Body of pancreas (tissue), 4 donors: Measurements from ENCODE around the gene MYH15. TPM values are rescaled to one million over a fixed set of nuclear protein-coding genes. Genes with fewer than 3 reads are reported as not detected.

Experiments used
- ATAC-seq: fragments of 150-250 bp; one replicate; pipeline ENCODE4 v1.9.1; 2016
- DNase-seq, 4 donors: peaks; one replicate each; pipeline ENCODE4 v3.0.0-alpha.2; 2019
- H3K27ac ChIP-seq, 4 donors: fragments of 200-600 bp; sonication (generic); 1 replicate in 3 of 4; 2 replicates in 1 of 4; pipeline versions ENCODE4 v1.5.1 to v1.6.1; 2016 to 2019; ENCODE audit warnings: mild to moderate bottlenecking in 1 of 4, mixed read lengths in 1 of 4, moderate library complexity in 1 of 4
- H3K27me3 ChIP-seq, 2 donors: fragments of 200-600 bp; sonication (generic); one replicate each; pipeline ENCODE4 v1.6.0; 2016; ENCODE audit warnings: mild to moderate bottlenecking in 1 of 2
- H3K36me3 ChIP-seq, 2 donors: fragments of 200-600 bp; sonication (generic); replicated peaks in 1 of 2; 2 replicates each; pipeline ENCODE4 v1.5.1; 2016; ENCODE audit warnings: low read depth in 2 of 2; ENCODE audit not compliant: insufficient read depth in 1 of 2
- H3K4me1 ChIP-seq: fragments of 200-600 bp; sonication (generic); one replicate; pipeline ENCODE4 v1.6.0; 2016
- H3K4me3 ChIP-seq, 2 donors: fragments of 200-600 bp; sonication (generic); 1 replicate in 1 of 2; 2 replicates in 1 of 2; pipeline ENCODE4 v1.5.1; 2016 to 2019
- H3K9me3 ChIP-seq, 3 donors: fragments of 200-600 bp; sonication (generic); 1 replicate in 2 of 3; 2 replicates in 1 of 3; pipeline ENCODE4 v1.5.1; 2016
- POLR2A ChIP-seq, 3 donors: fragments of 450-650 bp; IDR thresholded peaks; one replicate each; pipeline ENCODE4 v1.6.1; 2016; ENCODE audit warnings: antibody characterized with exemption in 3 of 3, mild to moderate bottlenecking in 2 of 3
- WGBS, 2 donors: methylation state at CpG; one replicate each; pipeline ENCODE4 v1.1.5; 2017; 5-methylcytosine and 5-hydroxymethylcytosine counted together
- intact Hi-C: fragments of 100-400 bp; cut with DNase I; formaldehyde crosslinking; loops from one replicate; pipeline ENCODE4 v1.15.1; 2023
- total RNA-seq, 2 donors: library from RNA; depleted of rRNA; stranded (reverse); fragments of >200 nt; gene quantifications; one replicate each; pipeline ENCODE4 v1.1.0, GENCODE V29; 2016
- TF ChIP-seq, protein P1 (sequence below), 7 experiments: fragments of 450-650 bp in 4 of 7; fragments of 200-600 bp in 3 of 7; sonication (generic) in 3 of 7; IDR thresholded peaks; one replicate each; pipeline ENCODE4 v1.5.1; 2016 to 2019; ENCODE audit warnings: antibody characterized with exemption in 7 of 7

MYH15 gene
- total RNA-seq, 2 donors from 2014 or later = not detected

- Histone ChIP-seq H3K27ac (no peak overlapping the region), H3K9me3 (no peaks in the 10 kb centered on the region), H3K27me3 (no peaks in the 10 kb centered on the region), H3K36me3 (no peaks in the 10 kb centered on the region), H3K4me1 (no peaks in the 10 kb centered on the region), H3K4me3 (no peak overlapping the region)
- 63 to 73% methylated on average over 1 of the region's 1 CpG for WGBS, 2 donors
- TF ChIP-seq POLR2A (IDR thresholded peaks at IDR 0.05) = no peak
- TF ChIP-seq, protein P1, sequence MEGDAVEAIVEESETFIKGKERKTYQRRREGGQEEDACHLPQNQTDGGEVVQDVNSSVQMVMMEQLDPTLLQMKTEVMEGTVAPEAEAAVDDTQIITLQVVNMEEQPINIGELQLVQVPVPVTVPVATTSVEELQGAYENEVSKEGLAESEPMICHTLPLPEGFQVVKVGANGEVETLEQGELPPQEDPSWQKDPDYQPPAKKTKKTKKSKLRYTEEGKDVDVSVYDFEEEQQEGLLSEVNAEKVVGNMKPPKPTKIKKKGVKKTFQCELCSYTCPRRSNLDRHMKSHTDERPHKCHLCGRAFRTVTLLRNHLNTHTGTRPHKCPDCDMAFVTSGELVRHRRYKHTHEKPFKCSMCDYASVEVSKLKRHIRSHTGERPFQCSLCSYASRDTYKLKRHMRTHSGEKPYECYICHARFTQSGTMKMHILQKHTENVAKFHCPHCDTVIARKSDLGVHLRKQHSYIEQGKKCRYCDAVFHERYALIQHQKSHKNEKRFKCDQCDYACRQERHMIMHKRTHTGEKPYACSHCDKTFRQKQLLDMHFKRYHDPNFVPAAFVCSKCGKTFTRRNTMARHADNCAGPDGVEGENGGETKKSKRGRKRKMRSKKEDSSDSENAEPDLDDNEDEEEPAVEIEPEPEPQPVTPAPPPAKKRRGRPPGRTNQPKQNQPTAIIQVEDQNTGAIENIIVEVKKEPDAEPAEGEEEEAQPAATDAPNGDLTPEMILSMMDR (IDR thresholded peaks at IDR 0.05) = no peak
- DNase-seq (no peak), ATAC-seq (no peak)
- intact Hi-C loops = no loop called here
Measured at GRCh38 chr3:108377384-108377783, 133.0 kb downstream of the MYH15 start.

DNA sequence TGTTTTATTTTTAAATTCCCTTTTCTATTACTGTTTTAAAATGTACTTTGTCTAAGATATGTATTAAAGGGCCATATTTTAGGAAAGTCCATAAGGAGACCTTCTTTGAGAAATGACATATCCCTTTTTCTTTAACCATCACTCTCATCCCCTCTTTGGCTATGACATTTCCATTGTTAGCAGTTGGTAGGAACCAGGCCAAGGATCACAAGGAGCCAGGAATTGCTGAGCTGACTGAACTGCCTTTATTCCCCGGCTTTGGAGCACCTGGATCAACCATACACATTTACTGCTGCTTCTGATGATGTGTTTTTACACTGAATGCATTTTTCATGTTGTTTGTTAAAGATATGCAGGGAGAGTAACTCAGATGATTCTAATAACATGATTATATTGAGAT lies 134.4 kb downstream of the MYH15 start:
- 0% methylated on average over 1 of the region's 1 CpG for WGBS, 2 donors
- DNase-seq = no peak
- no peaks in the 10 kb centered on the region for H3K27me3 ChIP-seq
- no peak overlapping the region for H3K4me3 ChIP-seq
- TF ChIP-seq, protein P1 (IDR thresholded peaks at IDR 0.05) = no peak
- TF ChIP-seq POLR2A (IDR thresholded peaks at IDR 0.05) = no peak
- no peaks in the 10 kb centered on the region for H3K36me3 ChIP-seq
- H3K9me3 ChIP-seq = no peaks in the 10 kb centered on the region
- H3K27ac ChIP-seq = no peak overlapping the region
- no peaks in the 10 kb centered on the region for H3K4me1 ChIP-seq
- no peak for ATAC-seq
- intact Hi-C loops = no loop called here

- no peaks in the 10 kb centered on the region for H3K4me1 ChIP-seq
- no peak for TF ChIP-seq POLR2A (IDR thresholded peaks at IDR 0.05)
- TF ChIP-seq, protein P1 (IDR thresholded peaks at IDR 0.05) = no peak
- DNase-seq (no peak), ATAC-seq (no peak)
- H3K36me3 ChIP-seq = no peaks in the 10 kb centered on the region
- no peak overlapping the region for H3K4me3 ChIP-seq
- no peaks in the 10 kb centered on the region for H3K27me3 ChIP-seq
- intact Hi-C loops = no loop called here
- no peak overlapping the region for H3K27ac ChIP-seq
- 87 to 95% methylated on average over 2 of the region's 2 CpGs for WGBS, 2 donors
- H3K9me3 ChIP-seq = no peaks in the 10 kb centered on the region
Measured at GRCh38 chr3:108359011-108359410, 151.4 kb downstream of the MYH15 start.

DNA sequence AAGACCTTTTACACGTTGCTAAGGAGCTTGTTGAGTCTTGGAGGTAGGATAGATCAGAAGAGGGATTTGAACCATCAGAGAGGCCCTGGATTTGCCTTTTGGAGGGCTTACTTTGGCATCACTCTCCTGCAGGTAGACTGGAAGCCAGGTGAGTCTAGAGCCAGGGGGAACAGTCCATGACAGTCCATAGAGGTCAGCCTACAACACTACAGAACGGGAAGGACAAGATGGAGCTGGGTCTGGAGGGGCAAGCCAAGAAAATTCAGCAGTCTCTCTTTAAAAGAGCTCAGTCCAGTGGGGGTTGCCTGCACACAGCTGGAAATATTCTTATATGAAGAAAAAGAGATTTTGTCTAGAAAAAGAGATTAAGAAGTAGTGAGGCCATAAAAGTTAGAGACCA lies 153.4 kb downstream of the MYH15 start:
- Histone ChIP-seq H3K27ac (no peak overlapping the region), H3K4me1 (no peaks in the 10 kb centered on the region), H3K4me3 (no peak overlapping the region), H3K9me3 (no peaks in the 10 kb centered on the region), H3K36me3 (no peaks in the 10 kb centered on the region), H3K27me3 (no peaks in the 10 kb centered on the region)
- no peak for ATAC-seq
- DNase-seq = no peak
- 90% methylated on average over 2 of the region's 2 CpGs for WGBS, 2 donors
- intact Hi-C loops = no loop called here
- TF ChIP-seq POLR2A (IDR thresholded peaks at IDR 0.05) = no peak
- TF ChIP-seq, protein P1 (IDR thresholded peaks at IDR 0.05) = no peak

GRCh38 chr3:108354562-108354961 lies 155.8 kb downstream of the MYH15 start:
- TF ChIP-seq, protein P1 (IDR thresholded peaks at IDR 0.05) = no peak
- TF ChIP-seq POLR2A (IDR thresholded peaks at IDR 0.05) = no peak
- Histone ChIP-seq H3K27me3 (no peaks in the 10 kb centered on the region), H3K4me3 (no peak overlapping the region), H3K9me3 (no peaks in the 10 kb centered on the region), H3K27ac (no peak overlapping the region), H3K36me3 (no peaks in the 10 kb centered on the region), H3K4me1 (no peaks in the 10 kb centered on the region)
- intact Hi-C loops = no loop called here
- ATAC-seq (no peak), DNase-seq (no peak)
- WGBS, 2 donors = 92 to 93% methylated on average over 1 of the region's 1 CpG
